Choroid plexus epithelial cell (primary cell): ENCODE results near the gene CCDC154.

Source experiments
- DNase-seq: peaks from one replicate; pipeline ENCODE4 v3.0.0-alpha.2; 2010; ENCODE audit warnings: low read depth
- H3K4me3 ChIP-seq: 2 replicates; pipeline ENCODE4 v1.5.1; 2011; ENCODE audit warnings: low read depth, mild to moderate bottlenecking, control low read depth, low read length, moderate library complexity
- TF ChIP-seq, protein P1 (sequence below): conservative IDR thresholded peaks from 2 replicates; pipeline ENCODE4 v1.5.1; 2011; ENCODE audit warnings: low read depth, mild to moderate bottlenecking, control low read depth, inconsistent platforms, low read length, moderate library complexity

The CCDC154 gene

DNA sequence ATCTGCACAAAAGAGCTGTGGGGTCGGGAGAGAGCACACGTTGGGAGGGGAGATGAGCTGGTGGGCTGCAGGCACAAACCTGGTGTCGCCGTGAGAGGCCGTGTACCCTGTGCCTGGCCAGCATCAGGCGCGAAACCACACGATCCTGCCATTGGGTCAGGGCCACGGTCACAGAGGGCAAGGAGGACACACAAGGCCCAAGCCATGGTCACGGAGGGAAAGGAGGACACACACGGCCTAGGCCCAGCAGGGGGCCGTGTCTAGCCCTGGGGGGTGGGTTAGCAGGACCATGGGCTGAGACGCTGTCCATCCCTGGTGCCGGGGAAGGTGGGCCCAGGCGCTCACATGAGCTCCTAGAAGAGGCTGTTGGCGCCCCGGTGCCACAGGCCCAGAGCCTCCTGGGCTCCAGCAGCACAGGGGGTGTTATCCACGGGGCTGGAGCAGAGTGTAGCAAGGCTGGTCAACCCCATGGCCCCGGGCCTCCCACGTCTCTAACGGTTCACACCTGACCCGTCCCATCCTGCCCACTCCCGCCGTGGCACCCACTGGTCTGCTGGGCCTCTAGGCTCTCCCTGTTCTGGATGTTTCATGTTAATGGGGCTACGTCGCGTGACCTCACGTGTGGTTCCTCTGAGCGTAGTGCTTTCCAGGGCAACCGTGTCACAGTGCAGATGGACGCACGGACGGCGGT, 7.5 kb upstream of the CCDC154 start:
- no peak for DNase-seq
- TF ChIP-seq, protein P1, sequence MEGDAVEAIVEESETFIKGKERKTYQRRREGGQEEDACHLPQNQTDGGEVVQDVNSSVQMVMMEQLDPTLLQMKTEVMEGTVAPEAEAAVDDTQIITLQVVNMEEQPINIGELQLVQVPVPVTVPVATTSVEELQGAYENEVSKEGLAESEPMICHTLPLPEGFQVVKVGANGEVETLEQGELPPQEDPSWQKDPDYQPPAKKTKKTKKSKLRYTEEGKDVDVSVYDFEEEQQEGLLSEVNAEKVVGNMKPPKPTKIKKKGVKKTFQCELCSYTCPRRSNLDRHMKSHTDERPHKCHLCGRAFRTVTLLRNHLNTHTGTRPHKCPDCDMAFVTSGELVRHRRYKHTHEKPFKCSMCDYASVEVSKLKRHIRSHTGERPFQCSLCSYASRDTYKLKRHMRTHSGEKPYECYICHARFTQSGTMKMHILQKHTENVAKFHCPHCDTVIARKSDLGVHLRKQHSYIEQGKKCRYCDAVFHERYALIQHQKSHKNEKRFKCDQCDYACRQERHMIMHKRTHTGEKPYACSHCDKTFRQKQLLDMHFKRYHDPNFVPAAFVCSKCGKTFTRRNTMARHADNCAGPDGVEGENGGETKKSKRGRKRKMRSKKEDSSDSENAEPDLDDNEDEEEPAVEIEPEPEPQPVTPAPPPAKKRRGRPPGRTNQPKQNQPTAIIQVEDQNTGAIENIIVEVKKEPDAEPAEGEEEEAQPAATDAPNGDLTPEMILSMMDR: no peak
- H3K4me3 ChIP-seq: no peak overlapping the region

DNA sequence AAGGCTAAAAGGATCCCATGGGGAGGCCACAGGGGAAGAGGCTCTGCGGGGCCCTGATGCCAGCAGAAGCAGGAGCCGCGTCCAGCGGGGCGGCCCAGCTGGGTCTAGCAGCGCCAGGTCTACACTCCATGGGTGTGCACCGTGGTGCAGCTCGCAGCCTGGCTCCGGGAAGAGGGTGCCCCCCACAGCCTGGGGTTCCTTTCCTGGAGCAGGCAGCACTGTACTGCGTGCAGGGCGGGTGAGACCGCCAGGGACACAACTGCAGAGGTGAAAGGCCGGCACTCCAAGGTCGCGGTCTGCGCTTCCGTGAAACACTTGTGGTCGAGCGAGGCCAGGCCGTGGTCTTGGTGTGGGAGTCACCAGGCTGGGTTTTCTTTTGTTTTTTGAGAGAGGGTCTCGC, 6.5 kb upstream of the CCDC154 start:
- no peak overlapping the region for H3K4me3 ChIP-seq

DNA sequence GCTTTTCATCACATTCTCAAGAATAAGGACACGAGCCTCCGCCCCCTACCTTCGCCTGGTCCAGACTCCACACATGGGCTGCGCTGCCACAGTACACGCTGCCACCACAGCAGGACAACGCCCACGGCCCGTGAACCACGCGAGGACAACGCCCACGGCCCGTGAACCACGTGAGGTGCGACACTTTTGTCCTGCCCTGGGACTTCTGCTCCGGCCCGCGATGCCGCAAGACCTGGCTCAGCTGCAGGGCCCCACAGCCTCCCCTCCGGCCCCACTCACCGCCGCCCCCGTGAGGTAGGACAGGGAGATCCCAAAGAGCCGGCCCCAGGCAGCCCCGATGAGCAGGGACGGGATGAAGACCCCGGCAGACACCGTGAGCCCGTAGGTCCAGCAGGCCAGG, 5.9 kb upstream of the CCDC154 start:
- no peak overlapping the region for H3K4me3 ChIP-seq
- no peak for DNase-seq
- TF ChIP-seq, protein P1: peak; percentile 9

More for the DNA sequence above, 6.5 kb upstream of the CCDC154 start:
- TF ChIP-seq, protein P1: no peak
- no peak for DNase-seq

DNA sequence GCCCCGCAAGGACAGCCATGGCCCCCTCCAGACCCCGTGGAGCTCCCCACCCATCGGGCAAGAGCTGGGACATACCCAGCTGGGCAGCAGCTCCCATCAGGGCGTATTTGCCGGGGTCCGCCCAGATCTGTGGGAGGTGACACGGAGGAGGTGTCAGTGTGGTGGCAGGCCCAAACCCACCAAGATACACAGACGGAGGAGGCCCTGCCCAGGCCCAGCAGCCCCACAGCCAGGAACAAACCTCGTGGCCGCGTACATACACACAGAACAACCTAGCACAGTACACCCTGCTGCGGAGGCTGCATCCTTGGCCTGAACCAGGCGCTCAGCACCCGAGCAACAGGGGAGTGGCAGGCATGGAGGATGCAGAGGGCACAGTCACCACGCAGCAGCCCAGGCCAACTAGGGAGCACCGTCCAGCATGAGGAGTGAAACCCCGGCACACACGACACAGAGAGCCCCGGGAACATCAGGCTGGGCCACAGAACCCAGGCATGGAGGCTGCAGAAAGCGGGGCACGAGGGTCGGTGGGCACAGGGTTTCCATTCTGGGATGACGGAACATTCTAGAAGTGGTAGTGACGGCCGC, 4.9 kb upstream of the CCDC154 start:
- TF ChIP-seq, protein P1: no peak
- H3K4me3 ChIP-seq: no peak overlapping the region
- no peak for DNase-seq

DNA sequence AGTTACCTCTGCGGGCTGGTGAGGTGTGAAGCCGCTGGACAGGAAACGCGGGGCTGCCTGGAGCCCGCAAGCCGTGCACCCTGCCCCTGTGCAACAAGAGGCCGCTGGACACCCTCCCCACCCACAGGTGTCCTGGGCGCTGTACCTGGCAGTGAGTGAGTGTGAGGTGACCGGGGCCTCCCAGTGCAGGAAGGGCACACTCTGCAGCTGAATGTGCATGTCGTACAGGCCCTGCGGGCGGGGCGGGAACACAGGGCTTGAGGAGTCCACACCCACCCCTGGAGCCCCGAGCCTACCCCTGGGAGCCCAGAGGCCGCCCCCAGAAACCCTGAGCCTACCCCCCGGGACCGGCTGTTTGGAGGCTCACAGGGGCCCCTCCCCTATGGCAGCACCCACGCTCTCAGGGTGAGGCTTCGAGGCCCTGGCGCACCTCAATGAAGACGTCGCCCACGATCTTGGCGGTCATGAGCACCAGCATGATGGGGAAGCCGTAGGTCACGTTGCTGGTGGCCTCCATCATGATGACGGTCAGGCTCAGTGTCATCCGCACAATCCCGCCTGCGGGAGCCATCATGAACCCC, 4.3 kb upstream of the CCDC154 start:
- DNase-seq: no peak
- TF ChIP-seq, protein P1: no peak
- H3K4me3 ChIP-seq: no peak overlapping the region

DNA sequence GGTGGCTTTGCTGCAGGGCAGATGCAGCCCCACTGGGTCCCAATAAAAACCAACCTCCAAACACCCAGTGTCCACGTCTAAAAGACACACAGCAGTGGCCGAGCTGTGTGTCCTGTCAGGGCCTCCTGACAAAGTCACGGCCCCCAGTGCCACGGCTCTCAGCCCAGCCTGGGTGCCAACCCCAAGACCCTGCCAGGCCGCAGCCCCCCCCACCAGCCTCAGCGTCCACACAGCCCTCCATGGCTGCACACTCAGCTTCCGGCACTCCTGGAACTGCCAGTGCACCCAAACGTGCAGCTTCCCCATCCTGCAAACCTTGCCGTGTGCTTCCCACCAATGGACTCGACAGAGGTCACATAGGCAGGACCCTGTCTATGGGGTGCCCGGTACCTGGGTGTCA, 3.6 kb upstream of the CCDC154 start:
- TF ChIP-seq, protein P1: no peak
- H3K4me3 ChIP-seq: no peak overlapping the region
- no peak for DNase-seq
